K562 (cell line): Measurements from ENCODE around the gene MDK. TPM values are rescaled to one million over a fixed set of nuclear protein-coding genes. Genes with fewer than 3 reads are reported as not detected.

ENCODE experiments used
- ADNP ChIP-seq: fragments of 200-800 bp; sonication (Bioruptor generic); IDR thresholded peaks from 2 replicates; pipeline ENCODE4 v1.6.1; 2016; ENCODE audit warnings: missing genetic modification characterization, missing compliant biosample characterization
- ARID1B ChIP-seq: fragments of 450-650 bp; IDR thresholded peaks from 2 replicates; pipeline ENCODE4 v1.6.1; 2016; ENCODE audit warnings: antibody characterized with exemption, mild to moderate bottlenecking, inconsistent platforms
- CREB3 ChIP-seq: fragments of 450-650 bp; conservative IDR thresholded peaks from 2 replicates; pipeline ENCODE4 v1.6.1; 2016; ENCODE audit warnings: missing genetic modification characterization, low read depth, mild to moderate bottlenecking, missing compliant biosample characterization, moderate library complexity
- DACH1 ChIP-seq: fragments of 450-650 bp; IDR thresholded peaks from 2 replicates; pipeline ENCODE4 v1.6.1; 2018; ENCODE audit not compliant: partially characterized antibody
- ILK ChIP-seq: fragments of 450-650 bp; IDR thresholded peaks from 2 replicates; pipeline ENCODE4 v1.6.1; 2016; ENCODE audit warnings: missing genetic modification characterization, low read depth, mild to moderate bottlenecking, missing compliant biosample characterization, moderate library complexity, borderline replicate concordance
- MEIS2 ChIP-seq: fragments of 450-650 bp; IDR thresholded peaks from 2 replicates; pipeline ENCODE4 v1.6.1; 2014; ENCODE audit warnings: mild to moderate bottlenecking; ENCODE audit not compliant: partially characterized antibody
- MIER1 ChIP-seq: fragments of 450-650 bp; IDR thresholded peaks from 2 replicates; pipeline ENCODE4 v1.6.1; 2016; ENCODE audit warnings: antibody characterized with exemption, mild to moderate bottlenecking, low read depth
- MYC ChIP-seq, 2 experiments: fragments of 250-450 bp in 1 of 2; sonication (Bioruptor Pico) in 1 of 2; IDR thresholded peaks; 2 replicates each; pipeline versions ENCODE4 v1.5.1 to v1.6.1; 2012 to 2021; ENCODE audit warnings: low read depth in 2 of 2, borderline replicate concordance in 1 of 2, improper control_type of control experiment in 1 of 2, low read length in 1 of 2, mild to moderate bottlenecking in 1 of 2, moderate library complexity in 1 of 2
- NCOA1 ChIP-seq: fragments of 450-650 bp; IDR thresholded peaks from 2 replicates; pipeline ENCODE4 v1.6.1; 2016; ENCODE audit warnings: low read depth
- NEUROD1 ChIP-seq: fragments of 150-350 bp; IDR thresholded peaks from 2 replicates; pipeline ENCODE4 v1.6.1; 2014; ENCODE audit warnings: borderline replicate concordance, low read length, low read depth; ENCODE audit not compliant: partially characterized antibody
- NFIC ChIP-seq: fragments of 450-650 bp; IDR thresholded peaks from 2 replicates; pipeline ENCODE4 v1.6.1; 2017; ENCODE audit warnings: mild to moderate bottlenecking, inconsistent platforms
- NR3C1 ChIP-seq: sonication (generic); formaldehyde crosslinking; IDR thresholded peaks from 2 replicates; pipeline ENCODE4 v1.8.1; 2022; ENCODE audit warnings: missing genetic modification reagents
- NRF1 ChIP-seq, 2 experiments: fragments of 450-650 bp; IDR thresholded peaks in 1 of 2; conservative IDR thresholded peaks in 1 of 2; 2 replicates each; pipeline ENCODE4 v1.6.1; 2014; ENCODE audit warnings: mild to moderate bottlenecking in 2 of 2
- PKNOX1 ChIP-seq: fragments of 450-650 bp; IDR thresholded peaks from 2 replicates; pipeline ENCODE4 v1.6.1; 2016
- PML ChIP-seq: IDR thresholded peaks from 2 replicates; pipeline ENCODE4 v1.6.1; 2012; ENCODE audit warnings: low read length, inconsistent platforms
- PRMT5 ChIP-seq: sonication (generic); formaldehyde crosslinking; IDR thresholded peaks from 2 replicates; pipeline ENCODE4 v1.5.0; 2020; ENCODE audit warnings: missing genetic modification reagents
- SETDB1 ChIP-seq: IDR thresholded peaks from one replicate; pipeline ENCODE4 v1.6.1; 2012; ENCODE audit warnings: low read length, control low read depth, inconsistent platforms
- STAG1 ChIP-seq: sonication (generic); formaldehyde crosslinking; IDR thresholded peaks from 2 replicates; pipeline ENCODE4 v1.5.0; 2020; ENCODE audit warnings: missing genetic modification reagents, borderline replicate concordance
- TCF7L2 ChIP-seq: fragments of 150-350 bp; IDR thresholded peaks from 2 replicates; pipeline ENCODE4 v1.6.1; 2016; ENCODE audit warnings: low read depth, mild to moderate bottlenecking, low read length, moderate library complexity
- THRA ChIP-seq: fragments of 450-650 bp; IDR thresholded peaks from 2 replicates; pipeline ENCODE4 v1.6.1; 2017; ENCODE audit warnings: mild to moderate bottlenecking, moderate library complexity
- TSC22D4 ChIP-seq: fragments of 450-650 bp; IDR thresholded peaks from 2 replicates; pipeline ENCODE4 v1.6.1; 2016; ENCODE audit warnings: missing genetic modification characterization, missing biosample characterization, control low read depth
- ZBTB8A ChIP-seq: fragments of 450-650 bp; IDR thresholded peaks from 2 replicates; pipeline ENCODE4 v1.6.1; 2018; ENCODE audit warnings: mild to moderate bottlenecking, moderate library complexity; ENCODE audit not compliant: partially characterized antibody
- ZNF165 ChIP-seq: fragments of 250-450 bp; sonication (Bioruptor Pico); IDR thresholded peaks from 2 replicates; pipeline ENCODE4 v1.4.0; 2020; ENCODE audit warnings: borderline replicate concordance
- ZNF174 ChIP-seq: fragments of 250-450 bp; sonication (Bioruptor Pico); IDR thresholded peaks from 2 replicates; pipeline ENCODE4 v1.4.0; 2020; ENCODE audit warnings: mild to moderate bottlenecking
- polyA plus RNA-seq, 8 experiments: library from polyadenylated mRNA; depleted of rRNA in 4 of 8; stranded (reverse) in 5 of 8; unstranded in 3 of 8; fragments of >200 nt; fragmentation: Nextera tagmentation in 2 of 8; fragmentation: Illumina TruSeq in 1 of 8; extraction: Ambion mirVana in 2 of 8; extraction: Trizol in 1 of 8; gene quantifications; 2 replicates each; pipeline versions ENCODE4 v1.2.1 to v1.2.3, GENCODE V29; 2011 to 2014; ENCODE audit warnings: inconsistent platforms in 1 of 8, missing spikeins in 1 of 8
- total RNA-seq, 7 experiments: library from RNA; depleted of rRNA in 6 of 7; stranded (reverse); fragments of >200 nt in 6 of 7; fragmentation: Illumina TruSeq in 2 of 7; extraction: Trizol in 2 of 7; gene quantifications; 2 replicates each; pipeline versions ENCODE4 v1.2.1 to v1.2.3, GENCODE V29; 2011 to 2021; ENCODE audit warnings: low replicate concordance in 1 of 7

MDK gene
- total and polyA plus RNA-seq, 9 of the 15 experiments (the other 6 are each of a cell fraction or from before 2014, with no cell fraction given), result 20.7 to 700 (median 350) TPM

- TF ChIP-seq NCOA1, result peak; percentile 32; the same call in 1 of the 2 replicates
- TF ChIP-seq THRA, result no peak
- no peak for TF ChIP-seq TCF7L2
- no peak for TF ChIP-seq SETDB1
- no peak for TF ChIP-seq ILK
- no peak for TF ChIP-seq ZBTB8A
- peak; percentile 76 for TF ChIP-seq PKNOX1
- TF ChIP-seq TSC22D4 (tag), result no peak
- TF ChIP-seq CREB3 (tag), result no peak
- TF ChIP-seq MIER1, result 0 out of 2 replicates have a peak, but pooled peaks have one; percentile 11
- TF ChIP-seq ARID1B, result peak; percentile 74
- no peak for TF ChIP-seq STAG1 (CRISPR knock-in tag)
- peak; percentile 87 for TF ChIP-seq DACH1
- peak in 1 of 2 experiments; percentile 14; a peak in 1 of 4 replicates for TF ChIP-seq NRF1 (conservative IDR thresholded peaks at IDR 0.05 in 1 of 2, IDR thresholded peaks at IDR 0.05 in 1 of 2)
- no peak for TF ChIP-seq ZNF165 (CRISPR knock-in tag)
- no peak for TF ChIP-seq ADNP (tag)
- TF ChIP-seq MYC (IDR thresholded peaks at IDR 0.05; ENCODE audit: low read depth, low read length), result no peak
- 0 out of 2 replicates have a peak, but pooled peaks have one; percentile 39 for TF ChIP-seq MYC (CRISPR knock-in tag; IDR thresholded peaks at IDR 0.05; ENCODE audit: borderline replicate concordance, low read depth)
- peak; percentile 50; the same call in 1 of the 2 replicates for TF ChIP-seq NFIC
- no peak for TF ChIP-seq ZNF174 (CRISPR knock-in tag)
- TF ChIP-seq MEIS2, result peak; percentile 89
- no peak for TF ChIP-seq PRMT5 (CRISPR knock-in tag)
- TF ChIP-seq PML, result peak; percentile 51; the same call in 1 of the 2 replicates
- TF ChIP-seq NR3C1, result no peak
- peak; percentile 58 for TF ChIP-seq NEUROD1
These were observed 975 bp upstream of the MDK start (continued) for GRCh38 chr11:46380340-46381047.
